Measurements from ENCODE around the gene AIFM3.
"Not testable (repeated sequence)": the region's sequence is repeated elsewhere in the genome, so short reads cannot be mapped to it uniquely, and the experiment has no call there.

Gene AIFM3, protein sequence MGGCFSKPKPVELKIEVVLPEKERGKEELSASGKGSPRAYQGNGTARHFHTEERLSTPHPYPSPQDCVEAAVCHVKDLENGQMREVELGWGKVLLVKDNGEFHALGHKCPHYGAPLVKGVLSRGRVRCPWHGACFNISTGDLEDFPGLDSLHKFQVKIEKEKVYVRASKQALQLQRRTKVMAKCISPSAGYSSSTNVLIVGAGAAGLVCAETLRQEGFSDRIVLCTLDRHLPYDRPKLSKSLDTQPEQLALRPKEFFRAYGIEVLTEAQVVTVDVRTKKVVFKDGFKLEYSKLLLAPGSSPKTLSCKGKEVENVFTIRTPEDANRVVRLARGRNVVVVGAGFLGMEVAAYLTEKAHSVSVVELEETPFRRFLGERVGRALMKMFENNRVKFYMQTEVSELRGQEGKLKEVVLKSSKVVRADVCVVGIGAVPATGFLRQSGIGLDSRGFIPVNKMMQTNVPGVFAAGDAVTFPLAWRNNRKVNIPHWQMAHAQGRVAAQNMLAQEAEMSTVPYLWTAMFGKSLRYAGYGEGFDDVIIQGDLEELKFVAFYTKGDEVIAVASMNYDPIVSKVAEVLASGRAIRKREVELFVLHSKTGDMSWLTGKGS

DNA sequence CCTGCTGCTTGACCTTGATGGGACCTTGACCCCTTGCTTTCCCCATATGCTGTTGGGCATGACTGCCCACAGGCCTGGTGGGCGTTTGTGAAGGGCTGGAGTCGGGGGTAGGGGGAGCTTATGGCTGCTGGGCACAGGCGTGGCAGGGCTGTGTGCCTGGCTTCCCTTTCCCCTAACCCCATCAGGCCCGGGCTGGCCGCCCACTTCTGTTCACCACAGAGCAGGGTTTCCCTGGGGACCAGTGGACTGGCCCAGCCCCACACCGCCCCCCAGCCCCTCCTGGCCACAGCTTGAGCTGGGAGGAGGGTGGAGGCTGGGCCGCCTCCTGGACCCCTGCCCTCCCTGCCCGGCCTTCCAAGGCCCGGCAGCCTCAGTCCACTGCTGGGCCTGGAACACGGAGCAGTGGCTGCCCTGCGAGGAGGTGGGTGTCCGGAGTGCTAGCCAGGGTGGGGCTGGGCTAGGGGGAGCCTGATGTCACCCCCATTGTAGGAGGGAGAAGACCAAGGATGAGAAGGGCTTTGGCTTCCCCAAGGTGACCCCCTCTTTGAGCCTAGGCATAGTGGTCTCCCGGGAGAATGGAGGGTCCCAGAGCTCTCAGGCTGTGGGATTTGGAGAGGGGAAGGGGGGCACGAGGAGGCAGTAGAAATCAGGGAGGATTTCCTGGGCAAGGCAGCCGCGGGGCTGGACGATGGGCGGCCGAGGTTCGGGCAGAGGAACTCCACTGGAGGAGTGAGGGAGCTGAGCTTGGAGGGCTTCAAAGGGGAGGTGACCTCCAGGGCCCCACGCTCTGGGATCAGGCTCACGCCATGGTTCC is at the start of gene AIFM3:
Gene AIFM3 (plus strand): TSS at position 373 of the 814 bp plus-strand sequence. CDS start 690 bp downstream, outside the sequence.
- DNase-seq (ENCODE audit: low read depth in 2 of 2): no peak

- DNase-seq (ENCODE audit: low read depth in 2 of 2): no peak
Observed at GRCh38 chr22:20918663-20919218, 48.3 kb upstream of the AIFM3 start.

DNA sequence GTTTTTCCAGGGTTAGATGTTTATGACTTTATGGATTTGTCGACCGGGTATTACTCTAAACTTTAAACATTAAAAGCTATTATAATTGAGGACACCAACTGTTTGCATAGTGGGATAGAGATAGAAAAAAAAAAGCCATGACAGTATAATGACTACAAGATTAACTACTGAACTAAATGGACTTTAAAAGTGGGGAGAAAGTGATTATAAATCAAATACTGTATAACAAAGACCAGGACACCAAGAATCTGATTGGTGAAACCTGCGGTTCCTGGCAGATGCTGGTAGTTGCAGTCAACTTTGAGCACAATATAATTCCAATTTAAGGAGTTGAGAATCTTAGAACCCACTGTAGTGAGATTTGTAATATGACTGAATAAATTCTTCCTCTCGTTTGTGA is 47.3 kb upstream of the AIFM3 start:
- DNase-seq (ENCODE audit: low read depth in 2 of 2): no peak

DNA sequence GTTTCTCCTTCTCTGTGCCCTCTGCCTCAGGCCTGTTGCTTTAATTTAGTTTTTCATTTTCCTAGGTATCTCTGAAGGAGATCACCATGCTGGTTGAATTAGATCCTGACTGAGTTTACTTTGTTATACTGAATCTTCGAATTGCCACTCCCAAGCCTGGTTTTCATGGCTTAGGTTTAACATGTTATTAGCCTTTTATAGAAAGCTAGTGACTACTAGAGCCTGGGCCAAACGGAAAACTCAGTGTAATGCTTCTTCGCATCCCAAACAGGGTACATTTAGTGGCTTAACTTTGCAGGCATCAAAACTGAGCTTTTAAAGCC is 46.2 kb upstream of the AIFM3 start:
- DNase-seq (ENCODE audit: low read depth in 2 of 2): no peak

GRCh38 chr22:20922141-20922751 is 44.8 kb upstream of the AIFM3 start:
- DNase-seq (ENCODE audit: low read depth in 2 of 2): no peak

DNA sequence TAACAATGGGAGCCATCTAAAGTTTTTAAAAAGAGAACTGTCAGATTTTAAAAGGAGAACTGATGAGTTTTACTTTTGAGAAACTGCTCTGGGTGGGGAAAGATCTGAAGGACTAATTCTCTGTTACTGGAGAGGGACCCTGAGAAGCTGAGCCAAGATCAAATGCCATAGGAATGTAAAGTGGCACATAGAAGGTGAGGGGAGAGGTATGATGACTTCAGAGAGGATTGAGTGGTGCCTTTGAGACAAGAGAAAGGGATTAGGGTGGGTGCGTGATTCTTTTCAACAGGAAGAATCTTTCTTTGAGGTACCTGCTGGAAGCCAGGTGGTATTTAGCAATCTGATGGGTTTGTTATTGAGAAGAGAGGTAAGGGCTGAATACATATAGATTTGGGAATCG is 40.8 kb upstream of the AIFM3 start:
- no peak for DNase-seq (ENCODE audit: low read depth in 2 of 2)

DNA sequence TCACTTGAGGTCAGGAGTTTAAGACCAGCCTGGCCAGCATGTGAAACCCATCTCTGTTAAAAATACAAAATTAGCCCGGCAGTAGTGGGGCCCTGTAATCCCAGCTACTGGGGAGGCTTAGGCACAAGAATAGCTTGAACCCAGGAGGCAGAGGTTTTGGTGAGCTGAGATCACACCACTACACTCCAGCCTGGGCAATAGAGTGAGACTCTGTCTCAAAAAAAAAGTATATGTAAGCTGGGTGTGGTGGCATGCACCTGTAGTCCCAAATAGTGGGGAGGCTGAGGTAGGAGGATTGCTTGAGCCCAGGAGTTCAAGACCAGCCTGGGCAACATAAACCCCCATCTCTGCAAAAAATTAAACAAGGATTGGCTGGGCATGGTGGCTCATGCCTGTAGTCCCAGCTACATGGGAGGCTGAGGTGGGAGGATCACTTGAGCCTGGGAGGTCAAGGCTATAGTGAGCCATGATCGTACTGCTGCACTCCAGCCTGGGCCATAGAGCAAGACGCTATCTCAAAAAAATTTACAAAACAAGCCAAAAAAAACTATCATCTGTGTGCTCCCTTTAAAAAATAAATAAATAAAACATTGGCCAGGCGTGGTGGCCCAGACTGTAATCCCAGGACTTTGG is 39.0 kb upstream of the AIFM3 start:
- no peak for DNase-seq (ENCODE audit: low read depth in 2 of 2)

DNA sequence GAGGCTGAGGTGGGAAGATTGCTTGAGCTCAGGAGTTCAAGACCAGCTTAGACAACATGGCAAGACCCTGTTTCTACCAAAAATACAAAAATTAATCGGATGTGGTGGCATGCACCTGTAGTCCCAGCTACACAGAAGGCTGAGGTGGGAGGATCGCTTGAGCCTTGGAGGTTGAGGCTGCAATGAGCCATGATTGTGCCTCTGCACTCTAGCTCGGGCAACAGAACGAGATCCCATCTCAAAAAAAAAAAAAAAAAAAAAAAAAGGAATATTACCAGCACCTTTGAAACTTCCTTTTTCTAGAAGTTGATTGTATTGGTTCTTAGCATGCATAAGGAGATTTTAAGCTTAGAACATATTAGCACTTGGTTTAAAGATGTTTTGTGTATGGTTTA is 38.5 kb upstream of the AIFM3 start:
- DNase-seq (ENCODE audit: low read depth in 2 of 2): no peak

DNA sequence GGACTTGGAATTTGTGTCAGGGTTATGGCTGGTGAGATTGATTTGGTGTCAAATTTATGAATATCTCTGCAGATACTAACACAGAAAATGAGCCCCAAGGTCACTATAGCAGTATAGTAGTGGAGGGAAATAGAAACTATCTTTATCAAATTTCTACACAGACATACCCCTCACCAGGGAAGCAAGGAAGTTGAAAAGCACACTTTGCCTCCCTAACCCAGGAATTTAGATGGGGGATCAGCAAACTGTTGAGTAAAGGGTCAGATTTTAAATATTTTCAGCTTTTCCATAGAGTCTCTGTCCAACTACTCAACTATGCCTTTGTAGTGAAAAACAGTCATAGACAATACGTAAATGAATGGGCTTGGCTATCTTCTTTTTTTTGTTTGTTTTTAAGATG is 37.1 kb upstream of the AIFM3 start:
- no peak for DNase-seq (ENCODE audit: low read depth in 2 of 2)

- DNase-seq (ENCODE audit: low read depth in 2 of 2): not testable (repeated sequence)
Observed at GRCh38 chr22:20930435-20930834, 36.6 kb upstream of the AIFM3 start.

DNA sequence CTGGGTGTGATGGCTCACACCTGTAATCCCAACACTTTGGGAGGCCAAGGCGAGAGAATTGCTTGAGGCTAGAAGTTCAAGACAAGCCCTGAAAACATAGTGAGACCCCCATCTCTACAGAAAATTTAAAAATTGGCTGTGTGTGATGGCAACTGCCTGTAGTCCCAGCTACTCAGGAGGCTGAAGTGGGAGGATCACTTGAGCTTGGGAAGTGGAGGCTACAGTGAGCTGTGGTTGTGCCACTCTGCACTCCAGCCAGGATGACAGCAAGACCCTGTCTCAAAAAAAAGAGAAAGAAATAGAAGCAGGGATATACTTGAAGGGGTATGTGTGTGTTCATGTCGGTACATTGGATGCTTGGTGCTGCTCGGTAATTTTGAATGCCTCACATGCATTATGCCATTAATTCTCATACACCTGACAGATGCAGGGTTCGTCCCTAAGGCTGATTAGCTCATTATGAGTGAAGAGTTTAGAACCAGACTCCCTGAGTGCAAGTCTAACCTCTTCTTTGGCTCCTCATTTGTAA is 35.9 kb upstream of the AIFM3 start:
- DNase-seq (ENCODE audit: low read depth in 2 of 2): no peak

DNA sequence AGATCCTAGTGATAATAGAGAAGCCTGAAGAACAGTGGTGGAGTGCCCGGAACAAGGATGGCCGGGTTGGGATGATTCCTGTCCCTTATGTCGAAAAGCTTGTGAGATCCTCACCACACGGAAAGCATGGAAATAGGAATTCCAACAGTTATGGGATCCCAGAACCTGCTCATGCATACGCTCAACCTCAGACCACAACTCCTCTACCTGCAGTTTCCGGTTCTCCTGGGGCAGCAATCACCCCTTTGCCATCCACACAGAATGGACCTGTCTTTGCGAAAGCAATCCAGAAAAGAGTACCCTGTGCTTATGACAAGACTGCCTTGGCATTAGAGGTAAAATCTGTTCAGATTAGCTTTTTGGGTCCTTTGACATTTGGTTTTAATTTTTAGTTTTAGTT is 33.1 kb upstream of the AIFM3 start:
- DNase-seq (ENCODE audit: low read depth in 2 of 2): no peak

- DNase-seq (ENCODE audit: low read depth in 2 of 2): not testable (repeated sequence)
Observed at GRCh38 chr22:20935049-20935448, 32.0 kb upstream of the AIFM3 start.

GRCh38 chr22:20935780-20936539 is 31.1 kb upstream of the AIFM3 start:
- not testable (repeated sequence) for DNase-seq (ENCODE audit: low read depth in 2 of 2)

- no peak for DNase-seq (ENCODE audit: low read depth in 2 of 2)
Observed at GRCh38 chr22:20937031-20937793, 29.8 kb upstream of the AIFM3 start.

GRCh38 chr22:20937794-20938671 is 29.0 kb upstream of the AIFM3 start:
- no peak for DNase-seq (ENCODE audit: low read depth in 2 of 2)

DNA sequence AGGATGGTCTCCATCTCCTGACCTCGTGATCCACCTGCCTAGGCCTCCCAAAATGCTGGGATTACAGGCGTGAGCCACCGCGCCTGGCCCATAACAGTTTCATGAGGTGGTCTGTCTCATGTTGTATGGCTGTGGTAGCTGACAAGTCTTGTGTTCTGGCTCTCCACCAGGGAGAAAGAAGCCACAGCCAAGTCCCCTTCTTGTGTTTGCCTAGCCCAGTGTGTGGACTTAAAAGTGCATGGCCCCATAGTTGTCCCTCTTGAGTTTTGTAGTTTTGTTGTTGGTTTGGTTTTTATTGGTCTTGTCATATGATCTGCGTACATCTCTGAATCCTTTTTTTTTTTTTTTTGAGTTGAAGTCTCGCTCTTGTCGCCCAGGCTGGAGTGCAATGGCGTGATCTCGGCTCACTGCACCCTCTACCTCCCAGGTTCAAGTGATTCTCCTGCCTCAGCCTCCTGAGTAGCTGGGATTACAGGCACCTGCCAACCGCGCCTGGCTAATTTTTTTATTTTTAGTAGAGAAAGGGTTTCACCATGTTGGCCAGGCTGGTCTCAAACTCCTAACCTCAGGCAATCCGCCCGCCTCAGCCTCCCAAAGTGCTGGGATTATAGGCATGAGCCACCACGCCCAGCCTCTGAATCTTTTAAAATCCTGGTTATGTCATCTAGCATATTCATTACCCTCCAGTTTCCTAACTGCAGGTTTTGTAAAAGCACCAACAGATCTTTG is 27.4 kb upstream of the AIFM3 start:
- not testable (repeated sequence) for DNase-seq (ENCODE audit: low read depth in 2 of 2)

- no peak for DNase-seq (ENCODE audit: low read depth in 2 of 2)
Observed at GRCh38 chr22:20940186-20940651, 26.8 kb upstream of the AIFM3 start.

Data from stimulated activated CD8-positive, alpha-beta memory T cell treated with anti-CD3 and anti-CD28 coated beads, Interleukin-7, amount 100 ng/mL, for 4 hours (primary cell).